GM19372 (cell line): ENCODE measurements around the gene TMEM161B.
"Not testable (repeated sequence)": the region's sequence is repeated elsewhere in the genome, so short reads cannot be mapped to it uniquely, and the experiment has no call there.

Source experiments
- ATAC-seq: cut with Tn5 transposase; IDR thresholded peaks from one replicate; pipeline ENCODE4 v1.9.1; 2021; ENCODE audit warnings: mild to moderate bottlenecking, low read depth, moderate library complexity; ENCODE audit not compliant: unreplicated experiment

TMEM161B gene

DNA sequence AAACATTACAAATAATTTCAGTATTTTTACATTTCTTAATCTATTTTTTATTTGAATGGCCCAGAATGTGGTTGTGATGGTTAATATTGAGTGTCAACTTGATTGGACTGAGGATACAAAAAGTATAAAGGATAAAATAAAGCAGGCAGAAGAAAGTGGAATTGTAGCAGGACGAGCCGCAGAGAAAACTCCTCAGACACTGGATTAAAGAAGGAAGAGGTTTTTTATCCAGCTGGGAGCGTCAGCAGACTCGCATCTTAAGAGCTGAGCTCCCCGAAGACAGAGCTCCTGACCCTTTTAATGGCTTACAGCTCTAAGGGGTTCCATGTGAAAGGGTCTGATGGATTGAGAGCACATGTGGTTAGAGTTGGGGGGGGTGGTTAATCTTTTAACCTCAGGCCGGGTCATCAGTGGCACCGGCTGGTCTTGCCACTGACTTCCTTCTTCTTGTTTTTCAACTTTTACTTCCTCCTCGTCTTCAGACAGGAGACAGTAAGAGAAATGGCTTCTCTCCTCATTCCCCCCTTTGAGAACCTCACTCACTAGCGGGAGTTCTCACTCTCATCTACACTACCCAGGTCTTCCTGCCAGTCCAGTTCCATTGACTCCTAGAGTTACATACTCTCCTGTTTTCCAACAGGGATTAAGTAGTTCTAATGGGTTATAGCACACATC is 80.0 kb downstream of the TMEM161B start:
- ATAC-seq, result no peak

DNA sequence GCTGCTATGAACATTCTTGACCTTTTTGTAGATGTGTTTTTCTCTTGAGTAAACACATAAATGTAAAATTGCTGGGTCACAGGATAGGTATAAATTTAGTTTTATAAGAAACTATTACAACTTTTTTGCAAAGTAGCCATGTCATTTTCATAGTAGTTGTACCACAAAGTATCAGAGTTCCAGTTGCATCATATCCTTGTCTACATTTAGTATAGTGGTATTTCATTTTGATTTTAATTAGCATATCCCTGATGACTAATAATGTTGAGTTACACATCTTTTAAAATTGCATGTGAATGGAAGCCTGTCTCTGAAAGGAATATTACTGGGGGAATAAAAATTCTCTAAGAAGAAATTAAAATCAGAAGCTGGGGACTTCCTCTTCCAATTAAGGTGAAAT is 85.4 kb downstream of the TMEM161B start:
- no peak for ATAC-seq

- ATAC-seq, result not testable (repeated sequence)
Observed at GRCh38 chr5:88177486-88177885, 91.2 kb downstream of the TMEM161B start.

DNA sequence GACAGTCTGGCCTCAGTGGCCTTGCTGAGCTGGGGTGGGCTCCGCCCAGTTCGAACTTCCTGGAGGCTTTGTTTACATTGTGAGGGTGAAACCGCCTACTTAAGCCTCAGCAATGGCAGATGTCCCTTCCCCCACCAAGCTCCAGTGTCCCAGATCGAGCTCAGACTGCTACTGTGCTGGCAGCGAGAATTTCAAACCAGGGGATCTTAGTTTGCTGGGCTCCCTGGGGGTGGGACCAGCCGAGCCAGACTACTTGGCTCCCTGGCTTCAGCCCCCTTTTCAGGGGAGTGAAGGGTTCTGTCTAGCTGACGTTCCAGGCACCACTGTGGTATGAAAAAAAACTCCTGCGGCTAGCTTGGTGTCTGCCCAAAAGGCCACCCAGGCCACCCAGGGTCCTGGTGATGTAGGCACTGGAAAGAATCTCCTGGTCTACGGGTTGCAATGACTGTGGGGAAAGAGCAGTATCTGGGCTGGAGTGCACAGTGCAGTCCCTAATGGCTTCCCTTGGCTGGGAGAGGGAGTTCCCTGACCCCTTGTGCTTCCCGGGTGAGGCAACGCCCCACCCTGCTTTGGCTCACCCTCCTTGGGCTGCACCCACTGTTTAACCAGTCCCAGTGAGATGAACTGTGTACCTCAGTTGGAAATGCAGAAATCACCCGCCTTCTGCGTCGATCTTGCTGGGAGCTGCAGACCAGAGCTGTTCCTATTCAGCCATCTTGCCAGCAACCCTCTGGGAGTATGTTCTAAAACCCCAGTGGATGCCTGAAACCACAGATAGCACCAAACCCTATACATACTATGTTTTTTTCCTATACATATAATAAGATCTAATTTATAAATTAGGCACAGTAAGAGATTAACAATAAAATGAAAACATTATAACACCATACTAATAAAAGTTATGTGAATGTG is 95.5 kb downstream of the TMEM161B start:
- no peak for ATAC-seq

DNA sequence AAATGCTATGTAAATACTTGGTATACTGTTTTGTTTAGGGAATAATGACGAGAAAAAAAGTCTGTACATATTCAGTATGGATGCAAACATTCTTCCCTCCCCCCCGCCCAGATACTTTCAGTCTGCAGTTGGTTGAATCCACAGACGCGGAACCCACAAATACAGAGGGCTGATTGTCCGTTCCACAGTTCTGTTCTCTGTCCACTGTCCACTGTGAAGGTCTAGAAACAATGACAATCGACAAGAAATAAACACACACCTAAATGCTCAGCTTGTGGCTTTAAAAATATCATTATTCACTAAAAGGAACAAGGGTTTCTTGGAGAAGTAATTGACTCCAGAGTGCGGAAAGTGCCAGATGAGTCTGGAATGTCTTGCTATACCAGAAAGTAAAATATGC is 109.1 kb downstream of the TMEM161B start:
- no peak for ATAC-seq

DNA sequence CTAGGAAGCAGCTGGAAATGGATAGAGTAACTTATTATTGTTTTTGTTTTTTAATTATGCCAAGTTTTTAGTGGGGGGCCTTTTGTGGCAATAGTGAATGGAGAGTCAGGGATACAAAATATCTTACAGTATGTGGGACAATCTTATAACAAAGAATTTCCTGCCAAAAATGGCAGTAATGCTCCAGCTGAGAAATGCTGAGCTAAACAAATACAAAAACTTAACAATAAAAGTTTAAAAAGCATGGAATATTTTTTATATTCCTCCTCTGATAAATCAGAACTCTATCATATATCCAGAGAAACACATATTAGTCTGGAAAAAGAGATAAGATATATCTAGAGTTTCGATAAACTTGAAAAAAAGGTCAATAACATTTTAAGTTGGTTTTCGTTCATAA is 110.6 kb downstream of the TMEM161B start:
- no peak for ATAC-seq

DNA sequence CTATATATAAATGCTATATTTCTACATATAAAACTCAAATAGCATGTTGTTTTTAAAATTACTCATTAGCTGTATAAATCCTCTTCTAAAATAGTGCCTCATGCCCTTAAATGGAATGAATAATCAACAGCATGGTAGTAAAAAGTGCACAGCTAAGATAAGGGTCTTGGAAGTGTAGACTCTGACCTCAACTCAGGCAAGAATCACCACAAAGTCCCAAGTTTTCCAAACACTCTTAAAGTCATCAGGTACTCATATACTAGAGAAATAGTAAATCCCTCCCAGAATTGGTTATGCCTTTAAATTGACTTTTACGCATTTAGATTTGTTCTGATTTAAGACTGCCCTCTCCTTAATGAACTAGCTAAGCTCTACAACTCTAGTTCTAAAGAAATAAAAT is 113.8 kb downstream of the TMEM161B start:
- no peak for ATAC-seq

DNA sequence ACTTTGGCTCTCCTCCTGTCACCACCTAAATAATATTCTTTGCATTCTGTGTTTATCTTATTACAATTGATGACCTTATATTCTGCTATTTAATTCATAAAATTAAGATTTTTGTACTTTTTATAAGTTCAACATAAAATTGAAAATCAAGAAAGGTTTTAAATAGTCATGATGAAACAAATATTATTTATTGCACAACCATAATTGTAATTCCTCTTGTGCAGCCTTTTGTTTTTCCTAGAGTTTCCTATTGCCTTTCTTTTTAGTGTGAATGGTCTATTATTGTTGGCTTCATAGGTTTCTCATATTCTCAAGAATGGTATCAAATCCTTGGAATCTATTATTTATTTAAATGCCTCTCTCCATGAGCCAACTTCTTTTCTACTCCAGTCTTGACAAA is 117.9 kb downstream of the TMEM161B start:
- ATAC-seq, result no peak

GRCh38 chr5:88145611-88146467 is 122.8 kb downstream of the TMEM161B start:
- no peak for ATAC-seq

GRCh38 chr5:88145221-88145610 is 123.4 kb downstream of the TMEM161B start:
- no peak for ATAC-seq
